Keratinocyte (primary cell): Measurements from ENCODE around the gene CD74.

Experiments
- CTCF ChIP-seq, 3 experiments: IDR thresholded peaks in 1 of 3; conservative IDR thresholded peaks in 1 of 3; optimal IDR thresholded peaks in 1 of 3; 2 replicates in 2 of 3; 3 replicates in 1 of 3; pipeline versions ENCODE3 to v1.5.1; 2011; ENCODE audit warnings: low read length in 3 of 3, mild to moderate bottlenecking in 3 of 3, moderate library complexity in 2 of 3, control low read depth in 1 of 3, inconsistent platforms in 1 of 3; ENCODE audit not compliant: insufficient read depth in 2 of 3; ENCODE audit errors: extremely low read depth in 1 of 3
- EZH2 ChIP-seq: IDR thresholded peaks from one replicate; pipeline ENCODE4 v1.6.1; 2012; ENCODE audit warnings: inconsistent platforms, mild to moderate bottlenecking, low read length, moderate library complexity

- no peak for TF ChIP-seq CTCF (optimal IDR thresholded peaks at IDR 0.05 in 1 of 3, IDR thresholded peaks at IDR 0.05 in 1 of 3, conservative IDR thresholded peaks at IDR 0.05 in 1 of 3; ENCODE audit: extremely low read depth in 1 of 3, insufficient read depth in 2 of 3, low read length in 3 of 3)
- TF ChIP-seq EZH2, result no peak
Measured at GRCh38 chr5:150355791-150356190, 56.9 kb downstream of the CD74 start.
